Endothelial cell of umbilical vein (primary cell): ENCODE measurements around the gene MT1X. TPM values are rescaled to one million over a fixed set of nuclear protein-coding genes. Genes with fewer than 3 reads are reported as not detected.

Experiments used
- BruUV-seq: library from RNA; stranded (reverse); fragments of 400-500 nt; replicated peaks from 2 replicates; lab custom pipeline; 2021; lab: Mats Ljungman, UMichigan
- CTCF ChIA-PET: fragments of 300-600, 350-600 bp; sonication (Branson Sonifier 250); formaldehyde crosslinking; loops from one replicate; lab custom pipeline; 2021; ENCODE audit warnings: antibody characterized with exemption, inconsistent platforms; lab: Charles Lee
- POLR2A ChIA-PET: fragments of 300-600, 350-600 bp; sonication (Branson Sonifier 250); formaldehyde crosslinking; loops from one replicate; lab custom pipeline; 2021; ENCODE audit warnings: antibody characterized with exemption, inconsistent platforms; lab: Charles Lee
- DNase-seq: peaks from one replicate; pipeline ENCODE4 v3.0.0-alpha.2; 2011; ENCODE audit warnings: low read depth, low spot score
- FAIRE-seq: peaks from 2 replicates; lab custom pipeline; 2011; peaks lifted over from hg19 to GRCh38; lab: Jason Lieb, UNC
- H2AFZ ChIP-seq: 2 replicates; pipeline ENCODE4 v1.6.0; 2012; ENCODE audit warnings: low read depth, low read length, control low read depth, inconsistent platforms
- H3K27ac ChIP-seq: 2 replicates; pipeline ENCODE4 v1.5.1; 2011; ENCODE audit warnings: low read depth, mild to moderate bottlenecking, control low read depth, low read length, moderate library complexity; ENCODE audit not compliant: insufficient read depth
- H3K27me3 ChIP-seq, 2 experiments: 2 replicates each; pipeline versions ENCODE4 v1.6.0 to v1.6.1; 2011; ENCODE audit warnings: low read length in 2 of 2, mixed read lengths in 1 of 2; ENCODE audit not compliant: control insufficient read depth in 2 of 2, insufficient read depth in 2 of 2
- H3K36me3 ChIP-seq, 2 experiments: 2 replicates in 1 of 2; 3 replicates in 1 of 2; pipeline ENCODE4 v1.5.1; 2011; ENCODE audit warnings: low read length in 2 of 2, mild to moderate bottlenecking in 1 of 2, moderate library complexity in 1 of 2; ENCODE audit not compliant: control insufficient read depth in 2 of 2, insufficient read depth in 2 of 2; ENCODE audit errors: extremely low read depth in 1 of 2
- H3K4me1 ChIP-seq: 3 replicates; pipeline ENCODE4 v1.5.1; 2011; ENCODE audit warnings: mild to moderate bottlenecking, low read length; ENCODE audit not compliant: control insufficient read depth, insufficient read depth; ENCODE audit errors: extremely low read depth
- H3K4me2 ChIP-seq: 2 replicates; pipeline ENCODE4 v1.6.1; 2011; ENCODE audit warnings: low read length, control low read depth, mixed read lengths; ENCODE audit not compliant: insufficient read depth
- H3K4me3 ChIP-seq, 3 experiments: fragments of 200-600 bp in 1 of 3; sonication (generic), shearing (Covaris generic) in 1 of 3; replicated peaks in 1 of 3; 2 replicates each; pipeline ENCODE4 v1.5.1; 2011 to 2016; ENCODE audit warnings: control low read depth in 3 of 3, low read length in 3 of 3, mild to moderate bottlenecking in 2 of 3, inconsistent platforms in 1 of 3, low read depth in 1 of 3, moderate library complexity in 1 of 3; ENCODE audit not compliant: insufficient read depth in 1 of 3
- H3K79me2 ChIP-seq: 2 replicates; pipeline ENCODE4 v1.6.0; 2012; ENCODE audit warnings: low read length, inconsistent platforms; ENCODE audit not compliant: control insufficient read depth, insufficient read depth
- H3K9ac ChIP-seq: replicated peaks from 2 replicates; pipeline ENCODE3; 2011; ENCODE audit warnings: low read length, control low read depth; ENCODE audit not compliant: insufficient read depth; ENCODE audit errors: extremely low read depth
- H3K9me1 ChIP-seq: replicated peaks from 3 replicates; pipeline ENCODE4 v1.6.0; 2011; ENCODE audit warnings: mild to moderate bottlenecking, low read length; ENCODE audit not compliant: control insufficient read depth, insufficient read depth; ENCODE audit errors: extremely low read depth
- H3K9me3 ChIP-seq: replicated peaks from 2 replicates; pipeline ENCODE4 v1.5.1; 2012; ENCODE audit warnings: low read length, inconsistent platforms; ENCODE audit not compliant: control insufficient read depth, insufficient read depth
- H4K20me1 ChIP-seq: replicated peaks from 2 replicates; pipeline ENCODE3; 2011; ENCODE audit warnings: mild to moderate bottlenecking, low read length; ENCODE audit not compliant: control insufficient read depth, insufficient read depth; ENCODE audit errors: extremely low read depth
- EZH2 ChIP-seq: IDR thresholded peaks from 2 replicates; pipeline ENCODE4 v1.6.1; 2012; ENCODE audit warnings: borderline replicate concordance, low read depth, mild to moderate bottlenecking, moderate library complexity, low read length, inconsistent platforms; ENCODE audit not compliant: severe bottlenecking
- FOS ChIP-seq: IDR thresholded peaks from 2 replicates; pipeline ENCODE4 v1.6.1; 2011; ENCODE audit warnings: mild to moderate bottlenecking, low read length, moderate library complexity, borderline replicate concordance; ENCODE audit not compliant: insufficient read depth
- GATA2 ChIP-seq: IDR thresholded peaks from 2 replicates; pipeline ENCODE4 v1.7.0; 2011; ENCODE audit warnings: low read depth, mild to moderate bottlenecking, moderate library complexity, mixed read lengths, low read length; ENCODE audit not compliant: insufficient read length, insufficient read depth
- JUN ChIP-seq: IDR thresholded peaks from 2 replicates; pipeline ENCODE4 v1.6.1; 2011; ENCODE audit warnings: borderline replicate concordance, low read depth; ENCODE audit not compliant: insufficient read length, insufficient read depth
- MYC ChIP-seq: IDR thresholded peaks from one replicate; pipeline ENCODE4 v1.6.1; 2011; ENCODE audit warnings: mild to moderate bottlenecking, low read depth, low read length
- POLR2A ChIP-seq: IDR thresholded peaks from 2 replicates; pipeline ENCODE4 v1.6.1; 2012; ENCODE audit warnings: low read depth, mild to moderate bottlenecking, control low read depth, low read length
- POLR2AphosphoS5 ChIP-seq: IDR thresholded peaks from 2 replicates; pipeline ENCODE4 v1.6.1; 2012; ENCODE audit warnings: low read depth, mild to moderate bottlenecking, control low read depth, low read length, moderate library complexity; ENCODE audit not compliant: insufficient read depth
- dilution Hi-C: fragments of 300-500 bp; cut with MboI; formaldehyde crosslinking; loops from one replicate; pipeline ENCODE4 v1.15.0; 2019; ENCODE audit warnings: low sequenced_read_pairs; ENCODE audit not compliant: extremely low pct_ligation_motif_present
- intact Hi-C: fragments of 100-400 bp; cut with micrococcal nuclease; formaldehyde crosslinking; loops from one replicate; pipeline ENCODE4 v1.10.0; 2022
- polyA plus RNA-seq, 4 experiments: library from polyadenylated mRNA; depleted of rRNA in 3 of 4; stranded (reverse) in 3 of 4; unstranded in 1 of 4; fragments of >200 nt; gene quantifications; 2 replicates each; pipeline versions ENCODE4 v1.2.1 to v1.2.3, GENCODE V29; 2011 to 2012; ENCODE audit warnings: missing spikeins in 1 of 4
- total RNA-seq: library from RNA; stranded (reverse); gene quantifications from 2 replicates; pipeline ENCODE4 v1.2.3, GENCODE V29; 2021
- TF ChIP-seq, protein P1 (sequence below): IDR thresholded peaks from 2 replicates; pipeline ENCODE4 v1.6.1; 2011; ENCODE audit not compliant: insufficient read depth, insufficient read length
- TF ChIP-seq, protein P2 (sequence below), 2 donors: IDR thresholded peaks; 1 replicate in 1 of 2; 2 replicates in 1 of 2; pipeline ENCODE4 v1.5.1; 2011; ENCODE audit warnings: low read length in 2 of 2, mild to moderate bottlenecking in 2 of 2, moderate library complexity in 2 of 2, control low read depth in 1 of 2, inconsistent platforms in 1 of 2, low read depth in 1 of 2; ENCODE audit not compliant: insufficient read depth in 1 of 2; ENCODE audit errors: extremely low read depth in 1 of 2

MT1X gene
- total and polyA plus RNA-seq, 2 donors (not counting 3 experiments of a cell fraction or from before 2014, with no cell fraction given) = 15.6 to 46.7 TPM

DNA sequence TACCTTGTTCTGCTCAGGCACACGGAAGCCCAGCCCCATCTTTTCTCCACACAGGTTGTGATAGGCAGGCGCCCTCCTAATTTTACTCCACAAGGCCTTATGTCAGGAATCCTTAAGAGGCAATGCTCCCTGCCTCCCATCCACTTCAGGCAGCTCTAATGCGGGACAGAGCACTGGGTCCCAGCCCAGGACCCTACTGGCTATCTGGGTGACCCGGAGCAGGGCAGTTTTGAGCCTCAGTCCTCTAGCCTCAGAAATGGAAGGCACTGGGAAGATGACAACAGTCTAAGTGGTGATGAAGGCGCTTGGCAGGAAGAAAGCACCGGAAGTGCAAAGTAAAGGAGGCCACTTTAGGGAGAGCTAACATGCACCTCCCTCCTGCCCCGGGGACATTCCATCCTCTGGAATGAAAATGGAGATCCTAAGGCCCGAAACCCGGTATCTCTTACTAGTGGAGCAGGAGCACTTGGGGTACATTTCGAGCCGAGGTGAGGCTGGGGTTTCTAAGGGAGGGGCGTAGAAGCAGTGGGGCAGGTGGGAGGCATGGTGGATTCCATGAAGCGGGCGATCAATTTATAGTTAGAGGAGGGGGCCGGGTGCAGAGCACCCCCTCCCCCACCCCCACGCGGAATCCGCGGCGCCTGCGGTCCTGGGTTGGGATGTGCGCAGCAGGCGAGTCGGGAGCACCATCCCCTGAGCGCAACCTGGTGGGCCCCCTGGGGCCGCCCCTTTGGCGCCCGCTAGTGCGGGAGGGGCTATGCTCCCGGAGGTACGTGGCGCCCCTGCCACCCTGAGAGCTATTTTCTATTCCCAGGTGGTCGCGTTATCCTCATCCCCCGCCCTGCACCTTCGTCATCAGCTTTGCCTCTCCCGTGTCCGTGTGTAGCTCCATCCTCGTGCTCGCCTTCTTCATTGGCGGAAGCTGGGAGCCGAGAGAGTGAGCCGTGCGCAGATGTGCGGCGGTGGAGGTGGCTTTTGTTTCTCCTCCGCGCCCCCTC lies 19.6 kb upstream of the MT1X start:
- Histone ChIP-seq H3K4me1 (peaks cover 13% of the 10 kb centered on the region), H3K79me2 (no peaks in the 10 kb centered on the region), H3K9me1 (no peaks in the 10 kb centered on the region), H3K27me3 (peaks cover 73 to 83% of the 10 kb centered on the region in 2 experiments), H3K4me2 (no peak overlapping the region), H3K9me3 (no peaks in the 10 kb centered on the region), H2AFZ (no peak overlapping the region), H3K4me3 (no peak overlapping the region), H3K36me3 (no peaks in the 10 kb centered on the region), H4K20me1 (no peaks in the 10 kb centered on the region), H3K27ac (no peak overlapping the region), H3K9ac (no peak overlapping the region)
- dilution Hi-C loops = no loop called here
- intact Hi-C loops = no loop called here
- CTCF ChIA-PET = interaction anchor here (1.5 to 2.9 kb wide), 3 partner anchors 19 to 59 kb away, joined by 4 to 7 read pairs (median 6); no protein-coding TSS in a partner anchor
- POLR2A ChIA-PET = no interaction called here
- DNase-seq (no peak), FAIRE-seq (no peak)
- TF ChIP-seq, protein P1, sequence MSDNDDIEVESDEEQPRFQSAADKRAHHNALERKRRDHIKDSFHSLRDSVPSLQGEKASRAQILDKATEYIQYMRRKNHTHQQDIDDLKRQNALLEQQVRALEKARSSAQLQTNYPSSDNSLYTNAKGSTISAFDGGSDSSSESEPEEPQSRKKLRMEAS = no peak
- peak; percentile 66 for TF ChIP-seq EZH2
- no TSS peak for BruUV-seq

DNA sequence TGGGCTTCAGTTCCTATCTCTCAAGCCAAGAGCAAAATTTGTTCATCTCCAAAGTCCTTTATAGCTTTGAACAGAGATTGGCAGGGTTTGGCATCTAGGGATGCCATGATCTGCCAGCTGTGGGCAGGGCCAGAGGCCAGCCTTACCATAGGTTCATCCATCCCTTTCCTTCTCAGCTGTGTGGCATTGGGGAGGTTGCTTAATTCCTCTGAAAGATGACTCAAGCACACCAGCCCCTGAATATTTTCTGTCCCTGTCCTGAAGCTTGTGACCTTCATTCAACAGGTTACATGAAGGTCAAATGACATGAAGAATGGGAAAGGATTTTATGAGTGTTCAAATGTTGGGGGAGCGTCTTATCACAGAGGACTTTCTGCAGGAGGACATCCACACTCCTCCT lies 17.8 kb upstream of the MT1X start:
- Histone ChIP-seq H3K9me3 (no peaks in the 10 kb centered on the region), H3K27ac (no peak overlapping the region), H3K79me2 (no peaks in the 10 kb centered on the region), H3K4me1 (peaks cover 6% of the 10 kb centered on the region), H3K27me3 (peaks cover 78 to 91% of the 10 kb centered on the region in 2 experiments), H3K4me2 (no peak overlapping the region), H3K36me3 (no peaks in the 10 kb centered on the region), H4K20me1 (no peaks in the 10 kb centered on the region), H2AFZ (no peak overlapping the region), H3K4me3 (no peak overlapping the region), H3K9me1 (no peaks in the 10 kb centered on the region), H3K9ac (no peak overlapping the region)
- BruUV-seq = no TSS peak
- no peak for DNase-seq
- intact Hi-C loops = no loop called here
- ChIA-PET CTCF (interaction anchor here (0.6 kb wide), 1 partner anchor 11 kb away, joined by 3 read pairs; no protein-coding TSS in a partner anchor), POLR2A (no interaction called here)
- TF ChIP-seq, protein P1 = no peak
- no peak for TF ChIP-seq EZH2
- no peak for TF ChIP-seq POLR2A
- no peak for TF ChIP-seq FOS
- TF ChIP-seq MYC = no peak
- TF ChIP-seq, protein P2, sequence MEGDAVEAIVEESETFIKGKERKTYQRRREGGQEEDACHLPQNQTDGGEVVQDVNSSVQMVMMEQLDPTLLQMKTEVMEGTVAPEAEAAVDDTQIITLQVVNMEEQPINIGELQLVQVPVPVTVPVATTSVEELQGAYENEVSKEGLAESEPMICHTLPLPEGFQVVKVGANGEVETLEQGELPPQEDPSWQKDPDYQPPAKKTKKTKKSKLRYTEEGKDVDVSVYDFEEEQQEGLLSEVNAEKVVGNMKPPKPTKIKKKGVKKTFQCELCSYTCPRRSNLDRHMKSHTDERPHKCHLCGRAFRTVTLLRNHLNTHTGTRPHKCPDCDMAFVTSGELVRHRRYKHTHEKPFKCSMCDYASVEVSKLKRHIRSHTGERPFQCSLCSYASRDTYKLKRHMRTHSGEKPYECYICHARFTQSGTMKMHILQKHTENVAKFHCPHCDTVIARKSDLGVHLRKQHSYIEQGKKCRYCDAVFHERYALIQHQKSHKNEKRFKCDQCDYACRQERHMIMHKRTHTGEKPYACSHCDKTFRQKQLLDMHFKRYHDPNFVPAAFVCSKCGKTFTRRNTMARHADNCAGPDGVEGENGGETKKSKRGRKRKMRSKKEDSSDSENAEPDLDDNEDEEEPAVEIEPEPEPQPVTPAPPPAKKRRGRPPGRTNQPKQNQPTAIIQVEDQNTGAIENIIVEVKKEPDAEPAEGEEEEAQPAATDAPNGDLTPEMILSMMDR (IDR thresholded peaks at IDR 0.05; ENCODE audit: extremely low read depth in 1 of 2, insufficient read depth in 1 of 2, low read depth in 1 of 2, low read length in 2 of 2) = no peak
- no peak for TF ChIP-seq POLR2AphosphoS5
- no peak for TF ChIP-seq GATA2
- no peak for TF ChIP-seq JUN
- dilution Hi-C loops = no loop called here
- no peak for FAIRE-seq
